Measurements from ENCODE around the gene MYOF.
"Not testable (repeated sequence)": the region's sequence is repeated elsewhere in the genome, so short reads cannot be mapped to it uniquely, and the experiment has no call there.

DNA sequence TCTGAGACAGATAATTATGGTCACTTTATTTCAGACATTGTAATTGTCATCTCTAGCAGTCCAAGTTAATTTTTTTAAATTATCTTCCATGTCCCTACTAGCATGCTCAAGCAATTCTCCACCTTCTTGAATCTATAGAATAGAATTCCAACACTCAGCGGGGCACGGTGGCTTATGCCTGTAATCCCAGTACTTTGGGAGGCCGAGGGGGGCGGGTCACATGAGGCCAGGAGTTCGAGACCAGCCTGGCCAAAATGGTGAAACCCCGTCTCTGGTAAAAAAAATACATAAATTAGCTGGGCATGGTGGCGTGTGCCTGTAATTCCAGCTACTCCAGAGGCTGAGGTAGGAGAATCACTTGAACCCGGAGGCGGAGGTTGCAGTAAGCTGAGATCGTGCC is 39.4 kb downstream of the MYOF start:
- TF ChIP-seq, protein P1, sequence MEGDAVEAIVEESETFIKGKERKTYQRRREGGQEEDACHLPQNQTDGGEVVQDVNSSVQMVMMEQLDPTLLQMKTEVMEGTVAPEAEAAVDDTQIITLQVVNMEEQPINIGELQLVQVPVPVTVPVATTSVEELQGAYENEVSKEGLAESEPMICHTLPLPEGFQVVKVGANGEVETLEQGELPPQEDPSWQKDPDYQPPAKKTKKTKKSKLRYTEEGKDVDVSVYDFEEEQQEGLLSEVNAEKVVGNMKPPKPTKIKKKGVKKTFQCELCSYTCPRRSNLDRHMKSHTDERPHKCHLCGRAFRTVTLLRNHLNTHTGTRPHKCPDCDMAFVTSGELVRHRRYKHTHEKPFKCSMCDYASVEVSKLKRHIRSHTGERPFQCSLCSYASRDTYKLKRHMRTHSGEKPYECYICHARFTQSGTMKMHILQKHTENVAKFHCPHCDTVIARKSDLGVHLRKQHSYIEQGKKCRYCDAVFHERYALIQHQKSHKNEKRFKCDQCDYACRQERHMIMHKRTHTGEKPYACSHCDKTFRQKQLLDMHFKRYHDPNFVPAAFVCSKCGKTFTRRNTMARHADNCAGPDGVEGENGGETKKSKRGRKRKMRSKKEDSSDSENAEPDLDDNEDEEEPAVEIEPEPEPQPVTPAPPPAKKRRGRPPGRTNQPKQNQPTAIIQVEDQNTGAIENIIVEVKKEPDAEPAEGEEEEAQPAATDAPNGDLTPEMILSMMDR (IDR thresholded peaks at IDR 0.05; ENCODE audit: control extremely low read depth in 1 of 3, insufficient read depth in 1 of 3, low read depth in 1 of 3, low read length in 3 of 3) = not testable (repeated sequence)
- not testable (repeated sequence) for TF ChIP-seq KDM1A (IDR thresholded peaks at IDR 0.05; ENCODE audit: borderline replicate concordance, low read length); GABPA (IDR thresholded peaks at IDR 0.05; ENCODE audit: borderline replicate concordance, insufficient read depth, low read length)
